ENCODE measurements around the gene TIGD7. TPM values are rescaled to one million over a fixed set of nuclear protein-coding genes. Genes with fewer than 3 reads are reported as not detected.

The TIGD7 gene
- total RNA-seq, 1 experiment from 2014 or later: 4.2 TPM

DNA sequence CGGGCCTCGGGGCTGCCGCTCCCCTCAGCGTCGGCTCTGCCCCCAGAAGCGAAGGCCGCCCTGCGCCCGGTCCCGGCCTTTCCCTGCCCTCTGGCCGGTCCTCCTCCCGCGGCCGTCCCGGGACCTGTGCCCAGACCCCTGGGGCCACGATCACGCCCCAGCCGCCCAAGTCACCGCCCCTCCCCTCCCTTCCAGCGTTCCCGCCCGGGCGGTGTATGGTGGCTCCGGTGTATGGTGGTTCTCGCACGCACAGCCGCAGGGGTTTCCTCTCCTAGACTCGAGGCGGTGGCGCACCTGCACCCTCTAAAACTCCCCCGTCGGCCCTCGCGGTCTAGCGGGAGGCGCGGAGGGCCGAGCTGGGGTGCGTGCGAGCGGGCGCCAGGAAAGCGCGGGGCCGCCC is 10.0 kb downstream of the TIGD7 start:
- H3K23ac ChIP-seq (ENCODE audit: insufficient read length, low read depth, low read length): no peak overlapping the region
- H3K79me1 ChIP-seq (ENCODE audit: insufficient read depth, low read depth, low read length, poor library complexity, severe bottlenecking): peaks cover 2% of the 10 kb centered on the region
- no peak overlapping the region for H3K4me2 ChIP-seq (ENCODE audit: insufficient read depth, insufficient read length, low read length)
- Mint-ChIP-seq H3K4me1 (no peaks in the 10 kb centered on the region), H3K27ac (no peak overlapping the region), H3K36me3 (ENCODE audit: insufficient read depth in 1 of 3, low read depth in 3 of 3) (peaks cover 68 to 73% (median 71%) of the 10 kb centered on the region in 3 experiments), H3K9me3 (peaks cover 72 to 77% of the 10 kb centered on the region in 2 experiments), H3K4me3 (no peak overlapping the region), H3K27me3 (ENCODE audit: low read depth) (peaks cover 3% of the 10 kb centered on the region; the same call in 1 of the 2 replicates)
- H2BK12ac ChIP-seq (ENCODE audit: insufficient read length, low read depth, low read length): no peak overlapping the region
- H4K8ac ChIP-seq (replicated peaks; ENCODE audit: insufficient read length, low read depth, low read length): no peak overlapping the region
- TF ChIP-seq, protein P1, sequence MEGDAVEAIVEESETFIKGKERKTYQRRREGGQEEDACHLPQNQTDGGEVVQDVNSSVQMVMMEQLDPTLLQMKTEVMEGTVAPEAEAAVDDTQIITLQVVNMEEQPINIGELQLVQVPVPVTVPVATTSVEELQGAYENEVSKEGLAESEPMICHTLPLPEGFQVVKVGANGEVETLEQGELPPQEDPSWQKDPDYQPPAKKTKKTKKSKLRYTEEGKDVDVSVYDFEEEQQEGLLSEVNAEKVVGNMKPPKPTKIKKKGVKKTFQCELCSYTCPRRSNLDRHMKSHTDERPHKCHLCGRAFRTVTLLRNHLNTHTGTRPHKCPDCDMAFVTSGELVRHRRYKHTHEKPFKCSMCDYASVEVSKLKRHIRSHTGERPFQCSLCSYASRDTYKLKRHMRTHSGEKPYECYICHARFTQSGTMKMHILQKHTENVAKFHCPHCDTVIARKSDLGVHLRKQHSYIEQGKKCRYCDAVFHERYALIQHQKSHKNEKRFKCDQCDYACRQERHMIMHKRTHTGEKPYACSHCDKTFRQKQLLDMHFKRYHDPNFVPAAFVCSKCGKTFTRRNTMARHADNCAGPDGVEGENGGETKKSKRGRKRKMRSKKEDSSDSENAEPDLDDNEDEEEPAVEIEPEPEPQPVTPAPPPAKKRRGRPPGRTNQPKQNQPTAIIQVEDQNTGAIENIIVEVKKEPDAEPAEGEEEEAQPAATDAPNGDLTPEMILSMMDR (conservative IDR thresholded peaks at IDR 0.05): no peak
- H3K9ac ChIP-seq (ENCODE audit: extremely low read depth, insufficient read length, low read length): no peak overlapping the region
- no peak overlapping the region for H2BK15ac ChIP-seq (ENCODE audit: low read depth, low read length)
- no peak for DNase-seq
- no peak overlapping the region for H2BK20ac ChIP-seq (ENCODE audit: low read depth, low read length, poor library complexity, severe bottlenecking)
- peaks cover 16% of the 10 kb centered on the region for H3K9me3 ChIP-seq (ENCODE audit: control insufficient read depth, low read depth, low read length)
- no peak overlapping the region for H3K14ac ChIP-seq (ENCODE audit: insufficient read depth, low read length)
- no peak overlapping the region for H4K91ac ChIP-seq (ENCODE audit: insufficient read length, low read depth, low read length)
- H3K4me1 ChIP-seq (ENCODE audit: insufficient read depth, low read length): no peaks in the 10 kb centered on the region
- no peak overlapping the region for H3K18ac ChIP-seq (ENCODE audit: insufficient read length, low read depth, low read length)
- no peak overlapping the region for H2AK5ac ChIP-seq (ENCODE audit: insufficient read length, low read length)
- no peak overlapping the region for H3K56ac ChIP-seq (ENCODE audit: insufficient read length, low read depth, low read length)
- H3K27me3 ChIP-seq (ENCODE audit: insufficient read depth, low read length): no peaks in the 10 kb centered on the region
- H4K20me1 ChIP-seq (ENCODE audit: control insufficient read depth, insufficient read depth, insufficient read length): no peaks in the 10 kb centered on the region
- WGBS (ENCODE audit: extremely low coverage, insufficient read length, low lambda C conversion rate): no CpG with 5 or more reads among the region's 45 CpGs
- no peak overlapping the region for H4K5ac ChIP-seq (ENCODE audit: insufficient read length, low read depth, low read length)
- H3K23me2 ChIP-seq (ENCODE audit: insufficient read length, low read depth, low read length, poor library complexity, severe bottlenecking): no peaks in the 10 kb centered on the region
- no peak overlapping the region for H3K4ac ChIP-seq (ENCODE audit: low read depth, low read length)
- no peak overlapping the region for H2AFZ ChIP-seq (ENCODE audit: low read length)
- no peaks in the 10 kb centered on the region for H3K79me2 ChIP-seq (ENCODE audit: insufficient read depth, low read length)
- no peak overlapping the region for H2BK5ac ChIP-seq (ENCODE audit: insufficient read length, low read length)
- H3K27ac ChIP-seq (ENCODE audit: insufficient read length, low read depth, low read length): no peak overlapping the region
- no peak overlapping the region for H3T11ph ChIP-seq (ENCODE audit: low read length)
- no peak overlapping the region for H2BK120ac ChIP-seq (ENCODE audit: low read depth, low read length, poor library complexity, severe bottlenecking)

Measured in H9 (cell line).